Measurements from ENCODE around the gene TULP1. TPM values are rescaled to one million over a fixed set of nuclear protein-coding genes. Genes with fewer than 3 reads are reported as not detected.
A peak's percentile ranks its signal among the peaks of the same experiment; 100 is the strongest.

The TULP1 gene
- total and polyA plus RNA-seq, 2 of the 13 experiments (the other 11 are each of a cell fraction or from before 2014, with no cell fraction given), result not detected

DNA sequence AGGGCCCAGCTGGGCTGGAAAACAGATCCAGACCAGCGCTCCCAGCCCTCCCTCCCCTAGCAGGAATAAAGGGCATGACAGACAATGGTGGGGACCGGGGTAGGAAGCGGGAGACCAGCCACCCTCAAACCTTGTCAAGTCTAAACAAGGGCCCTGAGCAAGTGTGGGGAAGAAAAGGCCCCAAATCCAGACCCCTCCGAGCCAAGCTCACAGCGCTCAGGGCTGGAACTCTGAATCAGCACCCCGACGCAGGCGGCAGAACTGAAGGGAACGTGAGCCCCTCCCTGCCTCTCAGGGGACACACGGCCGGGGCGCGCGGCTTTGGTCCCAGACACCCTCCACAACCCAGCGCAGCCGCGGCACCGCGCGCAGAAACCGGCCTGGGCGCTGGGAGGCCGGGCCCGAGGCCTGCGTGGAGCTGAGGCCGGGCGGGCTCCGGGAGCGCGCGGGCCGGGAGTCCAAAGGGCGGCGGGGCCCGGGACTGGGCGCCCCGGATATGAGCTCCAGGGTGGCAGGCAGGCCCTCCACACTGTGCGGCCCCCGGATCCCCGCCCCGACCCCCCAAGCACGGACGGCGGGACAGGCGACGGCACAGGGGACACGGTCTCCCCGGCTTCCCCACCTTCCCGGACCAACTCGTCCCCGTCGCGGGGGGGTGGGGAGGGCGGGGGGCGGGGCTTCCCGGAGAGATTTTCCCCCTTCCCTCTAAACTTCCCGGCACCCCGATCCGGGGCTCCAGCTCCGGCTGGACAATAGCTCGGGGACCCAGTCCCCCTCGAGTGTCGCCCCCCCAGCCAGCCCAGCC, 16.5 kb downstream of the TULP1 start (continued):
- TF ChIP-seq, protein P1, sequence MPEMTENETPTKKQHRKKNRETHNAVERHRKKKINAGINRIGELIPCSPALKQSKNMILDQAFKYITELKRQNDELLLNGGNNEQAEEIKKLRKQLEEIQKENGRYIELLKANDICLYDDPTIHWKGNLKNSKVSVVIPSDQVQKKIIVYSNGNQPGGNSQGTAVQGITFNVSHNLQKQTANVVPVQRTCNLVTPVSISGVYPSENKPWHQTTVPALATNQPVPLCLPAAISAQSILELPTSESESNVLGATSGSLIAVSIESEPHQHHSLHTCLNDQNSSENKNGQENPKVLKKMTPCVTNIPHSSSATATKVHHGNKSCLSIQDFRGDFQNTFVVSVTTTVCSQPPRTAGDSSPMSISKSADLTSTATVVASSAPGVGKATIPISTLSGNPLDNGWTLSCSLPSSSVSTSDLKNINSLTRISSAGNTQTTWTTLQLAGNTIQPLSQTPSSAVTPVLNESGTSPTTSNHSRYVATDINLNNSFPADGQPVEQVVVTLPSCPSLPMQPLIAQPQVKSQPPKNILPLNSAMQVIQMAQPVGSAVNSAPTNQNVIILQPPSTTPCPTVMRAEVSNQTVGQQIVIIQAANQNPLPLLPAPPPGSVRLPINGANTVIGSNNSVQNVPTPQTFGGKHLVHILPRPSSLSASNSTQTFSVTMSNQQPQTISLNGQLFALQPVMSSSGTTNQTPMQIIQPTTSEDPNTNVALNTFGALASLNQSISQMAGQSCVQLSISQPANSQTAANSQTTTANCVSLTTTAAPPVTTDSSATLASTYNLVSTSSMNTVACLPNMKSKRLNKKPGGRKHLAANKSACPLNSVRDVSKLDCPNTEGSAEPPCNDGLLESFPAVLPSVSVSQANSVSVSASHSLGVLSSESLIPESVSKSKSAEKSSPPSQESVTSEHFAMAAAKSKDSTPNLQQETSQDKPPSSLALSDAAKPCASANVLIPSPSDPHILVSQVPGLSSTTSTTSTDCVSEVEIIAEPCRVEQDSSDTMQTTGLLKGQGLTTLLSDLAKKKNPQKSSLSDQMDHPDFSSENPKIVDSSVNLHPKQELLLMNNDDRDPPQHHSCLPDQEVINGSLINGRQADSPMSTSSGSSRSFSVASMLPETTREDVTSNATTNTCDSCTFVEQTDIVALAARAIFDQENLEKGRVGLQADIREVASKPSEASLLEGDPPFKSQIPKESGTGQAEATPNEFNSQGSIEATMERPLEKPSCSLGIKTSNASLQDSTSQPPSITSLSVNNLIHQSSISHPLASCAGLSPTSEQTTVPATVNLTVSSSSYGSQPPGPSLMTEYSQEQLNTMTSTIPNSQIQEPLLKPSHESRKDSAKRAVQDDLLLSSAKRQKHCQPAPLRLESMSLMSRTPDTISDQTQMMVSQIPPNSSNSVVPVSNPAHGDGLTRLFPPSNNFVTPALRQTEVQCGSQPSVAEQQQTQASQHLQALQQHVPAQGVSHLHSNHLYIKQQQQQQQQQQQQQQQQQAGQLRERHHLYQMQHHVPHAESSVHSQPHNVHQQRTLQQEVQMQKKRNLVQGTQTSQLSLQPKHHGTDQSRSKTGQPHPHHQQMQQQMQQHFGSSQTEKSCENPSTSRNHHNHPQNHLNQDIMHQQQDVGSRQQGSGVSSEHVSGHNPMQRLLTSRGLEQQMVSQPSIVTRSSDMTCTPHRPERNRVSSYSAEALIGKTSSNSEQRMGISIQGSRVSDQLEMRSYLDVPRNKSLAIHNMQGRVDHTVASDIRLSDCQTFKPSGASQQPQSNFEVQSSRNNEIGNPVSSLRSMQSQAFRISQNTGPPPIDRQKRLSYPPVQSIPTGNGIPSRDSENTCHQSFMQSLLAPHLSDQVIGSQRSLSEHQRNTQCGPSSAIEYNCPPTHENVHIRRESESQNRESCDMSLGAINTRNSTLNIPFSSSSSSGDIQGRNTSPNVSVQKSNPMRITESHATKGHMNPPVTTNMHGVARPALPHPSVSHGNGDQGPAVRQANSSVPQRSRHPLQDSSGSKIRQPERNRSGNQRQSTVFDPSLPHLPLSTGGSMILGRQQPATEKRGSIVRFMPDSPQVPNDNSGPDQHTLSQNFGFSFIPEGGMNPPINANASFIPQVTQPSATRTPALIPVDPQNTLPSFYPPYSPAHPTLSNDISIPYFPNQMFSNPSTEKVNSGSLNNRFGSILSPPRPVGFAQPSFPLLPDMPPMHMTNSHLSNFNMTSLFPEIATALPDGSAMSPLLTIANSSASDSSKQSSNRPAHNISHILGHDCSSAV (CRISPR knock-in tag; IDR thresholded peaks at IDR 0.05; ENCODE audit: borderline replicate concordance), result no peak
- TF ChIP-seq FOXK2 (IDR thresholded peaks at IDR 0.05) (no peak), PTBP1 (IDR thresholded peaks at IDR 0.05; ENCODE audit: low read depth, low read length, poor library complexity, severe bottlenecking) (no peak), RBFOX2 (IDR thresholded peaks at IDR 0.05; ENCODE audit: low read depth, low read length) (peak; percentile 86), ZMYM4 (CRISPR knock-in tag; IDR thresholded peaks at IDR 0.05) (peak; percentile 67), FOXK1 (CRISPR knock-in tag; IDR thresholded peaks at IDR 0.05; ENCODE audit: borderline replicate concordance, low read depth) (no peak), ZNF740 (CRISPR knock-in tag; IDR thresholded peaks at IDR 0.05) (0 out of 2 replicates have a peak, but pooled peaks have one; percentile 19), ZFP91 (CRISPR knock-in tag; IDR thresholded peaks at IDR 0.05; ENCODE audit: borderline replicate concordance) (peak; percentile 50; the same call in 1 of the 2 replicates), ZNF770 (CRISPR knock-in tag; IDR thresholded peaks at IDR 0.05) (peak; percentile 90), SALL1 (CRISPR knock-in tag; IDR thresholded peaks at IDR 0.05) (peak; percentile 30; the same call in 1 of the 2 replicates), SMYD3 (CRISPR knock-in tag; IDR thresholded peaks at IDR 0.05) (no peak)
- TF ChIP-seq, protein P2, sequence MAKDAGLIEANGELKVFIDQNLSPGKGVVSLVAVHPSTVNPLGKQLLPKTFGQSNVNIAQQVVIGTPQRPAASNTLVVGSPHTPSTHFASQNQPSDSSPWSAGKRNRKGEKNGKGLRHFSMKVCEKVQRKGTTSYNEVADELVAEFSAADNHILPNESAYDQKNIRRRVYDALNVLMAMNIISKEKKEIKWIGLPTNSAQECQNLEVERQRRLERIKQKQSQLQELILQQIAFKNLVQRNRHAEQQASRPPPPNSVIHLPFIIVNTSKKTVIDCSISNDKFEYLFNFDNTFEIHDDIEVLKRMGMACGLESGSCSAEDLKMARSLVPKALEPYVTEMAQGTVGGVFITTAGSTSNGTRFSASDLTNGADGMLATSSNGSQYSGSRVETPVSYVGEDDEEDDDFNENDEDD (CRISPR knock-in tag; IDR thresholded peaks at IDR 0.05; ENCODE audit: borderline replicate concordance), result 0 out of 2 replicates have a peak, but pooled peaks have one; percentile 44
- TF ChIP-seq, protein P3, sequence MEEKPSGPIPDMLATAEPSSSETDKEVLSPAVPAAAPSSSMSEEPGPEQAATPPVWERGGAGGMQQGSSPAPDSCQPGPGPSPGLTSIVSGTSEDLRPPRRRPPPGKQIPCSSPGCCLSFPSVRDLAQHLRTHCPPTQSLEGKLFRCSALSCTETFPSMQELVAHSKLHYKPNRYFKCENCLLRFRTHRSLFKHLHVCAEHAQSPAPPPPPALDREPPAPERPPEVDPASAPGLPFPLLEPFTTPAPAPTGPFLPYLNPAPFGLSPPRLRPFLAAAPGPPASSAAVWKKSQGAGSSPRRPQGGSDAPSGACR (CRISPR knock-in tag; IDR thresholded peaks at IDR 0.05), result 0 out of 2 replicates have a peak, but pooled peaks have one; percentile 14
